ENCODE data around the gene HDAC9. TPM values are rescaled to one million over a fixed set of nuclear protein-coding genes. Genes with fewer than 3 reads are reported as not detected.

Gene HDAC9
- total RNA-seq, 1 experiment from 2014 or later: 20.3 TPM

DNA sequence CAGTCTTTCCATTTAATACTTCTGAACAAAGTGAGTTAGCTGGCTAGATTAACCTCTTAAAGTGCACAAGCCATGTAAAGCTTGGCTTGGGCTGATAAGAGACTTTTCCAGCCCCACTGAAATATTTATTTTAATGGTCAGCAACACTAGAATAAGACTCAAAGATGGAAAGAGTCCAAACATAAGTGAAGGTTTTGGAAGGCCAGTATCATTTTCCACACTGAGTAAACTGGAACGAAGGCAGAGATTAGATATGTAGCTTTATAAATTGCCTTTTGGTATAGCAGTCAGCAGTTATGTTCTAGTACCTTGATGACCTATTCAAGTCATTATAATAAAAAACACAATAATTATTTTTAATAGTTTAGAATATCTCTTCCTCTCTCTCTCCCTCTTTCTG lies 102.2 kb downstream of the HDAC9 start:
- in situ Hi-C loops (cut with HindIII; ENCODE audit: low pct_unique_long_range_greater_than_20kb, low sequenced_read_pairs): no loop called here
- DNase-seq (ENCODE audit: low read depth, low spot score): no peak

DNA sequence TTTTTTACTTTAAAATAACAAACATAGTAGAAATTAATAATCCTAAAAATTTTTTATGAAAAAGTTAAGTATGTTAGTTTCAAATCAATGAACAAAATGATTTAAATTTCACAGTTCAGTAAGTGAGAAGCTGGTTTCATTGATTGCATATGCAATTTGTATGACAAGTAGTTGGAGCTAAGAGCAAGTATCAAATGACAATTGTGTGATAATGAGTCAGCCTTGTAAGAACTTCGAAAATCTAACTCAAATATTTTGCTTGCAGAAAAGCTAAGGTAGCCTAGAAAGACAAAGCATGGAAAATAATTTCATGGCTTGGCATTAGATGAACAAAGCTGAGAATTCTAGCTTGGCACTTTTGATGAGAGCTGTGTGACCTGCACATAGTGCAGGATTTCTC lies 111.5 kb downstream of the HDAC9 start:
- DNase-seq (ENCODE audit: low read depth, low spot score): no peak
- in situ Hi-C loops (cut with HindIII; ENCODE audit: low pct_unique_long_range_greater_than_20kb, low sequenced_read_pairs): no loop called here

DNA sequence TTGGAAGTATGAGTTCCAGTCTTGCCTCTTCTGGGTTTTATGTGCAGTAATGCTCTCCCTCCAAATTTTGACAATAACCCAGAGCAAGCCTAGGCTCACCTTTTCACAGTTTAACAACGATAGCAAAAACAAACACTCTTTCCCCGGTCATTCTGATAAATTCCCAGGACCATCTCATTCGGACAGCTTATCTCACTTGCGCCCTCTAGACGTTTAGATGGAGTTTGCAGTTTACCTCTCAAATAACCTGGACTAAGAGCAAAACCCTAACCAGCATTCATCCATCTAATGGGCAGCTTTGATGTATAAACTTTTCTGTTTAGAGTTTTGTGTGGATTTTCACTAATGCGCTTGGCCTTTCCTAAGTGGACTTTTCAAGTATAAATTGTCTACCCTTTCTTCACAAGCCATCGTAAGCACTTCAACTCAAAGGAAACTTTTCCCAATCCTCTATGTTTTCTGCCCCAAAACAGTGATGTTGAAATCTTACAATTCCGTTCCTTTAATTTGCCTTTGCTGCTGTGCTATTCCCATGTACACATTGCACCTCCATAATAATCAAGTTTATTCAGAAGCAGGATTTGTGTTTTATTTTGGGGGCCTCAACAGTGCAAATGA lies 114.9 kb downstream of the HDAC9 start:
- peak; percentile 82 for DNase-seq (ENCODE audit: low read depth, low spot score)
- in situ Hi-C loops (cut with HindIII; ENCODE audit: low pct_unique_long_range_greater_than_20kb, low sequenced_read_pairs): no loop called here

DNA sequence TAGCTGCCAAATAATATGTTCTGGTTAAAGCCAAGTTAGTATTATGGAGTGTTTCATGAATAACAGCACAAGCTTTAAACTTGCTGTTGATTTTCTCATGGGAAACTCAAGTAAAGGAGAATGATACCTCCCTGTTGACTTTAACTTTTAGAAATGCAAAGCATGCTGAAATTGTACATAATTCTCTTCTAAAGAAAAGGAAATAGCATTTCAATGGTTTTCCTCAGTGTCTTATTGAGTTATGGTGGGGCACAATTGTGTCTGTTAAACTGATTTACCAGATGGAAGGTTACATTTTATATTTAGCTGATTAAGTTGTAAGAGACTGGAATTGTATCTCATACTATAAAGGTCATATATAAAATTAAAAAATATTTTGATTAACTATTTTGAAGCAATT lies 119.3 kb downstream of the HDAC9 start:
- in situ Hi-C loops (cut with HindIII; ENCODE audit: low pct_unique_long_range_greater_than_20kb, low sequenced_read_pairs): no loop called here
- no peak for DNase-seq (ENCODE audit: low read depth, low spot score)

DNA sequence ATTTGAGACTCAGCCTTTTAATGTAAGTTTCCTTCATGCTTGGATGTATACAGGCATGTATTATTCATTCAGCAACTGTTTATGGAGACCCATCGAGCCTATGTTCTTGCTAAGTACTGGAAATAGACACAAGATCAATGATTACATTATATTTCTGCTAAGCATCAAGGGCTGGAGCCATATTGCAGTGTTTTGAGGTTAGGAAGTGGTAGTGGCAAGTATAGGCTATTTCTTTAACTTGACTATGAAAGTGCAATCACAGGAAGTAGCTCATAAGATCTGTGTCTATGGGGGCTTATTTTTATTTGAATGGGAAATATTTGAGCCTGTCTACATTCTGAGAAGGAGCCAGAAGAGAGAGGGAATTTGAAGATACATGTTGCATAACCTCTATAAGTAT lies 123.8 kb downstream of the HDAC9 start:
- no peak for DNase-seq (ENCODE audit: low read depth, low spot score)
- in situ Hi-C loops (cut with HindIII; ENCODE audit: low pct_unique_long_range_greater_than_20kb, low sequenced_read_pairs): no loop called here

DNA sequence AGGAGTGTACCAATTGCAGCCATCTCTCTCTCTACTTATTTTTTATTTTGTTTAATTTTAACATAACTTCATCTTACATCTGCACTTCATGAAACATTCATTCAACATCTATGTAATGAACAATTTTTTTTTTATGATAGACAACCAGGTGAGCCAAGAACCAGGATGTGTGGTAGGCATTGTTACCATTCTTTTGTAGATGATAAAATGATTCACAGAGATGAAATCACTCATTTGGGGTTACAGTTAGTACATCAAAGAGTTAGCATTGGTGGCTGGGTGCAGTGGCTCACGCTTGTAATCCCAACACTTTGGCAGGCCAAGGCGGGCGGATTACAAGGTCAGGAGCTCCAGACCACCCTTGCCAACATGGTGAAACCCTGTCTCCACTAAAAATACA lies 127.8 kb downstream of the HDAC9 start:
- in situ Hi-C loops (cut with HindIII; ENCODE audit: low pct_unique_long_range_greater_than_20kb, low sequenced_read_pairs): no loop called here
- DNase-seq (ENCODE audit: low read depth, low spot score): no peak

DNA sequence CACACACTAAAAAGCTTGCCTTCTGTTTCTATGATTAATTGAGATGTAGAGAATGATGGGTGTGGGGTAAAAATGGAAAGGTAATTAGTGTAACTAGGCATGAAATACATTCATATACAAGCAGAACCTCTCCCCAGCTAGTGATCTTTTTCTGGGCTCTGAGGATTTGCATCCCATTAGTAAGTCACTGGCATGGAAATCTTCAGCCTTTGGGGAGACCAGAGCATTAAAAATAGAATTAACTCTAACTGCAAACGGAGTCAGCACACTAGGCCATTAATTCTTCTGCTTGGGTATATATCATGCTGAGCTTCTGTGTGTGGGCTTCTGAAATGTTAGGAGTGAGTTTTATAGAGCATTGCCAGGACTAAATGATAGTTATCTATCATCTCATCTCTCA lies 128.9 kb downstream of the HDAC9 start:
- in situ Hi-C loops (cut with HindIII; ENCODE audit: low pct_unique_long_range_greater_than_20kb, low sequenced_read_pairs): no loop called here
- no peak for DNase-seq (ENCODE audit: low read depth, low spot score)

DNA sequence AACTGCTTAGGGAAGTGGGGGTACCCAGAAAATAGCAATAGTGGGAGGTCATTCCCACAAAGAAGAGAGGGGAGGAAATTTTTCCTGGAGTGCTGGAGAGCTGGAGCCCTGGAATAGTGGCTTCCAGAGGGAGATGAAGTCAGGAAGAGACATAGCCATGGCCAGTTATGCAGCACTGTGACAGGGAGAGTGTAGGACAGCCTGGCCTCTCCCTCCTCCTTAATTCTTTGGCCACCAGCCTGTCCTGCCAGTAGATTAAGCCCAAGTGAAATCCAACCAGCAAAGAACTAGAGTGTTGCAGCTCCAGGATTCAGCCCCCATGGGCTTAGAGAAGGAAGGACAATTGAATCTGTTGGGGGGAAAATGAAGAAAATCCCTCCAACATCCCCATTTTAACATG lies 130.5 kb downstream of the HDAC9 start:
- in situ Hi-C loops (cut with HindIII; ENCODE audit: low pct_unique_long_range_greater_than_20kb, low sequenced_read_pairs): no loop called here
- no peak for DNase-seq (ENCODE audit: low read depth, low spot score)

DNA sequence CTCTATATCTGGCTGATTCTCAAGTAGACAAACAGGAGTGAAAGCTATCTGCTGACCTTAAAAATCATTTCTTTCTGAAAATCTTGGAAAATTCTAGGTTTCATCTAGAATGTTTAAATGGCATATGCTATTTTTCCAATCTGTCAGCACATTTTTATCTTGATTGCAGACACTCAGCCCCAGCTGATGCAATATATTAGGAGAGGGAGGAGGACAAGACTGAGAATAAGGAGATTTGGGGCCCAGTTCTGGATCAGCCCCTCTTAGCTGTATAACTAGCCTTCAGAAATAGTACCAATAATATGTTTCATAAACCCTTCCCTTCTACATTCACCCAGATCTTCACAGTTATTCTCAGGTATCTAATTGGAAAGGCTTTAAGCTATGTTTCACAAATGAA lies 131.2 kb downstream of the HDAC9 start:
- in situ Hi-C loops (cut with HindIII; ENCODE audit: low pct_unique_long_range_greater_than_20kb, low sequenced_read_pairs): no loop called here
- DNase-seq (ENCODE audit: low read depth, low spot score): no peak

DNA sequence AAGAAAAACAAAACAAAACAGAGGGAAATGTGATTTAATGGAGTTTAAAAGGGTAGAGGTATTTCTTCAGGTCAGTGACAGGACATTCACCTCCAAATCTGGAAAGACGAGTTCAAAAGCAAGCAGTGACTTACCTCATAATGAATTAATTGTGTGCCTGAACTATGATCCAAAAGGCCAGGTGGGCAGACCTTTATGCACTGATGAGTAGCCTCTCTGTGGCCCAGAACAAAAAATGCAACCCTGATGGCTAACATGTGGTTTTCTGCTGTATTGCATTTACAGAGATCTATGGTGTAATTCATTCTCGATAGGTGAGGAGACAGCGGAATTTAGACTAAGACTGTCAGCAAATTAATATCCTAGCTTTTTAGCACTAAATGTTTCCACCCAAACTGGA lies 142.0 kb downstream of the HDAC9 start:
- in situ Hi-C loops (cut with HindIII; ENCODE audit: low pct_unique_long_range_greater_than_20kb, low sequenced_read_pairs): no loop called here
- DNase-seq (ENCODE audit: low read depth, low spot score): no peak

DNA sequence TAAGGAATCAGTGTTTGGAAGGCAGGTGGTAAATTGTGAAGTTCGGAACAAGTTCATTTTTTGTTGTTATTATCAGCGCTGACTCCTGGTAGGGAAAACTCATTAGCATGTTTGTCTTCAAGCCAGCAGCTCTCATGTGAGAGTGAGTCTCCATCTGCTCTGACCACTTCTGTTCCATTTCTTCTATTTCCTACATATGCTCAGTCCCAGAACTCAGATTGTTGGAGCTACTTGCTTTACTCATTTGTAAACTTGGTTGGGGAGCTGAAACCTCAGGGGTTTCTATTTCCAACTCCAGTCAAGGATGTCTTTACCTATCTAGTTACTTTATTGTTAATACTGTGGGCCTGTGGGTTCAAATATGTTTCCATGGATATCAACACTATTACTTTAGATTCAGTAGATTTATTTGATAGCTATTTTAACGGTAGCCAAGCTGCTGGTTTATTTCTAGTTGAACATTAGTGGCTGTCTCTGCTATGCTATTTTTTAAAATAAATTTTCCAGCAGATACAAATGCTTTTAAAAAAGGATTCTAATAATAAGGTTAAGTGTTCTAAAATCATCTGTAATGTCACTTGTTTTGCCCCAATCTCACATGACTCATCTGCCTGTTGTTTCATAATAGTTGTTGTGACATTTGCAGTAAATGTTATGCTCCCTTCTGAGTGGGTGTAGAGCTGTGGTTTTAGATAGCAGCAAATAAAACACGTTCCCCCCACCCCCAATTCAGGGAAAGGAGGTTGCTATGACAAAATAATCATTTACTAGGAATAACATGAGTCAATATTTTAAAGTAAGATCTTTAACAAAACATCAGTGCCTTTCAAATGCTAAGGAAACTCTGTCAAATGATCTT lies 143.3 kb downstream of the HDAC9 start:
- DNase-seq (ENCODE audit: low read depth, low spot score): peak; percentile 56
- in situ Hi-C loops (cut with HindIII; ENCODE audit: low pct_unique_long_range_greater_than_20kb, low sequenced_read_pairs): no loop called here

DNA sequence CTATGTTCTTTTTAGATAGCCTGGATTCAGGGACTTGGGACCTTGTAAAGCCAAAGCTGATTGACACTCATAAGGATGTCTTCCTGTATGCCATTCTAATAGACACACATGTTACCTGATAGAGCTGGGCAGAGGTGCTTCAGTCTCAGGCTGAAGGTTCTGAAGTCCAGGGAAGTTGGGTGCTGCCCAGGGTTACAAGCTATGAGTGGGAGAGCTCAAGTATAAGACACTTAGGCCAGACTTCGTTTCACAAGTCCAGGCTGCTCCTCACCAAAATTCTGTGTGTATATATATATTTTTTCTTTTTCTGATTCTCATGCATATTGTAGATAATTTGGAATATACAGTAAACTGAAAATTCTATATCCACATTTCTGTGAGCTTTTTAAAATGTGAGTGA lies 144.2 kb downstream of the HDAC9 start:
- no peak for DNase-seq (ENCODE audit: low read depth, low spot score)
- in situ Hi-C loops (cut with HindIII; ENCODE audit: low pct_unique_long_range_greater_than_20kb, low sequenced_read_pairs): no loop called here

DNA sequence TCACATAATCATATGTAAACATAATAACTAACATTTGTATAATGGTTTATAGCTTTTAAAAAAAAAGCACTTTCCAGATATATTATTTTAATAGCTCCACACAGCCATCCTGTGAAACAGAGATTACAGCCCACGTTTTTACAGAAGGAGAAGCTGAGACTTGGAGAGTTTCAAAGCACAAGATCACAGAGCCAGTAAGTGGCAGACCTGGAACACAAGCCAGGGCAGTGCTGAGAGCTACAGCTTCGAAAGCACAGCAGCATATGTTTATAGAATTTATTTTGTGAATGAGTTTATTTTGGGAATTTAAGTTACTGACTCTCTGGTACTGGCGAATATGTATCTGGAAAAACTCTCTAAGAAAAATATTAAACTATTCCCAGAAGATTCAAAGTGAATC lies 149.4 kb downstream of the HDAC9 start:
- in situ Hi-C loops (cut with HindIII; ENCODE audit: low pct_unique_long_range_greater_than_20kb, low sequenced_read_pairs): no loop called here
- no peak for DNase-seq (ENCODE audit: low read depth, low spot score)

DNA sequence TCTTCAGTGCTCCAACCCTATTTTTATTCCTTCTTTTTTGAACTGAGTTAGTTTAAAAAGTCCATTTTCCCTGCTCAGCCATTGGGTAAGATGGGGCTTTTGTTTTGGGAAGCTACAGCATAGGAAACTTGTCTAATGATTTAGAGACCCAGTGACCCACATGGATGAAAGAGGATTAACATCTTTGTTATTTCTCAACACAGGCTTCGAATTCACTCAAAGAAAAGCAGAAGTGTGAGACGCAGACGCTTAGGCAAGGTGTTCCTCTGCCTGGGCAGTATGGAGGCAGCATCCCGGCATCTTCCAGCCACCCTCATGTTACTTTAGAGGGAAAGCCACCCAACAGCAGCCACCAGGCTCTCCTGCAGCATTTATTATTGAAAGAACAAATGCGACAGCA lies 152.0 kb downstream of the HDAC9 start:
- no peak for DNase-seq (ENCODE audit: low read depth, low spot score)
- in situ Hi-C loops (cut with HindIII; ENCODE audit: low pct_unique_long_range_greater_than_20kb, low sequenced_read_pairs): no loop called here

DNA sequence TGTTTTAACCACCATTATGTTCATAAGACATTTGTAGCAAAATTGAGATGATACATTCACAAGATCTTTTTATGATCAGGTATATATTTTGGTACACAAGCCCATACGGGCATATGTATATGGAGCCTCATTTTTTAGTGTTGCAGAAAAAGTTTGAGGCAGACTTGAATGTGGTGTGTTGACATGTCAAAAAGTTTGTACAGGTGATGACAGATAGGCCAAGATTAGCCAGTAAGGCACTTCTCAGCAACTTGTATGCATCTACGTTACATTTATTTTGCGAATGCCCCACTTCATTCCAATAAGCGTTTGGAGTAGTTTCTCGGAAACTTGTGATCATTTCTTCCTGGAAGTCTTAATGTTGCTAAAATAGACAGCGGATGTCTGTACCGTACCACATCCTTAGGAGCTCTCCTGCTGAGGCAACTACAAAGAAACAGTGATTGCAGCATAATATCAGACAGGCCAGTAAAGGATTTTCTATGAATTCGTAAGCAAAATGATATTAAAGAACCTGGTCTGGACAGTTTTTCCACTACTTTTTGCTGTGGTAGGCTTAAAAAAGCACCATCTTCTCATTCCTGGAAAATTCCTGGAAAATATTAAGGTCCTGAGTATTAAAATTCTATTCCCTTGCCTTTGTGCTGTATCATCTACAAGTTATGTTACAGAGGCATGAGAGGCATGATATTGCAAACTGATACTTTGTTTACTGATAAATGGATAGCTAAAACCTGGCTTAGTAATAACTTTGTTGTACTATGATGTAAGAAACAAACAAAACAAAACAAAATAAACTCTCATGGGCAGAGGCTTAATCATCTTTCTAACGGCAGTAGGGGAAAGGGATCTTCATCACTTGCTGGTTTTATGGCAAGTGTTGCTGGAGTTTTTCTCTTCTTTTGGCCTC lies 153.6 kb downstream of the HDAC9 start:
- no peak for DNase-seq (ENCODE audit: low read depth, low spot score)
- in situ Hi-C loops (cut with HindIII; ENCODE audit: low pct_unique_long_range_greater_than_20kb, low sequenced_read_pairs): no loop called here

DNA sequence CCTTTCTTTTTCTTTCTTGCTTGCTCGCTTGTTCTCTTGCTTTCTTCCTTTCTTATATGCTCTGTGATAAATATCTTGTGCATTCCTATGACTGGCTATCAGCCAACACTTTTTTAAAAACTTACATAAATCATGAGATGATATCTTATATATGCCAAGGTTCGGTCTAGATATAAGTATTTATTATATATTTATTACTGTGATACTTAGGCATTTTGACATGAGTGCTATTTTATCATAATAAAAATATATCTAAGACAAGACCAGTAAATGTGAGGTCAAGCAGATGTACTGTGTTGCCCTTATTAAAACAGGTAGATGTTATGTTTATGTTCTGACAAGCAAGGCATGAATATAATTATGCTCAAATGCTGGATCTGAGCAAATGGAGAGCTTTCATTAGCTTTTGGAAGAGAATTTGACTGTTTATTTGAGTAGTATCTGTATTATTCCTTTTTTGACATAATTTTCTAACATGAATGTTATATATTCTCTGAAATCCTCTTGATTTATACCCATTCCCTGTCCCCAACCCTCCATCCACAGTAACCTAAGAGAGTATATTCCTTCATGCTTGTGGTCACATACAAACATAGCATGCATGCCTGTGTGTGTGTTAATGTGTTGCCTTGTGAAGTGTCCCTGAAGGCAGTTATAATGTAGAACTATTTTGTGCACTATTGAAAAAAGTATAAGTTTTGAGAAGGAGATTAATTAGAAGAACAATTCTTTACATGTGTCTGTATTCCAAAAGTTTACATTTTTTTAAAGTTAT lies 158.0 kb downstream of the HDAC9 start:
- no peak for DNase-seq (ENCODE audit: low read depth, low spot score)
- in situ Hi-C loops (cut with HindIII; ENCODE audit: low pct_unique_long_range_greater_than_20kb, low sequenced_read_pairs): no loop called here

DNA sequence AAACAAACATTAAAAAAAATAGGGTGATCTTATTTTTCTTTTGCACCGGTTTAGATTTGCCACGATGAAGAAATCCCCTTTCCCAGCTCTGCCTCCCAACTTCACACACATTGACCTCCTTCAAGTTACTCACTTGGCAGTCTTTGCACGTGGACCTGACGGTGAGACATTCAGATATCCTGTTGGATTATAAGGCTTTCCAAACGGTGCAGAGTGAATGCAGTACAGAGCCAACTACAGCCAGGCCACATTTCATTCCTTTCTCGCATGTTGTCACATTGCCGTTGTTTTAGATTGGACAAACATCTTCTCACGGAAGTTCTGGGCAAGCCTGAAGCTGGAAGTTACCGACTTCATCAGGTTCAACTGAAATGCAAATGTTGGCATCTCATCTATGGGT lies 159.2 kb downstream of the HDAC9 start:
- DNase-seq (ENCODE audit: low read depth, low spot score): no peak
- in situ Hi-C loops (cut with HindIII; ENCODE audit: low pct_unique_long_range_greater_than_20kb, low sequenced_read_pairs): no loop called here

DNA sequence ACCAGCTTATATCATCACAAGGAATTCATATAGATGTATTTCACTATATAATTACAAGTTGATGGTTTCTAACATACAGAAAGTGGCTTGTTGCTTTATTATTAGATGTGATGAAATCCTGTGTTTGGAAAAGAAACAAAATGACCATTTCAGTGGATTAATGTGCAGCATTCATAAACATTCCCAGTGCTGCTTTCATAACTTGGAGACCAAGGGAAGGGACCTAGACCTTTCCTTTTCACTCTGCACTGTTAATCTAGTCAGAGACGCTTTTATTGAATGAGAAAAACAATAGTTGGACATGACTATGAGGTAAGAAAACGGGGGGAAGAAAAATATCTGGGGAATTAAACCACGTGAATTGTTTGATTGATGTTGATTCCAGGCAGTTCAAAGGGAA lies 160.0 kb downstream of the HDAC9 start:
- no peak for DNase-seq (ENCODE audit: low read depth, low spot score)
- in situ Hi-C loops (cut with HindIII; ENCODE audit: low pct_unique_long_range_greater_than_20kb, low sequenced_read_pairs): no loop called here

Data from SK-MEL-5 (cell line).